DMS79 treated with DMSO at 0.1 percent for 48 hours (cell line): Measurements from ENCODE around the gene MYO19.
"Not testable (repeated sequence)": the region's sequence is repeated elsewhere in the genome, so short reads cannot be mapped to it uniquely, and the experiment has no call there.

ENCODE experiments used
- DNase-seq: peaks from one replicate; lab custom pipeline; 2025; lab: John Stamatoyannopoulos, UW

MYO19 gene

GRCh38 chr17:36533935-36534839, 481 bp downstream of the MYO19 start:
- peak; percentile 77 for DNase-seq

DNA sequence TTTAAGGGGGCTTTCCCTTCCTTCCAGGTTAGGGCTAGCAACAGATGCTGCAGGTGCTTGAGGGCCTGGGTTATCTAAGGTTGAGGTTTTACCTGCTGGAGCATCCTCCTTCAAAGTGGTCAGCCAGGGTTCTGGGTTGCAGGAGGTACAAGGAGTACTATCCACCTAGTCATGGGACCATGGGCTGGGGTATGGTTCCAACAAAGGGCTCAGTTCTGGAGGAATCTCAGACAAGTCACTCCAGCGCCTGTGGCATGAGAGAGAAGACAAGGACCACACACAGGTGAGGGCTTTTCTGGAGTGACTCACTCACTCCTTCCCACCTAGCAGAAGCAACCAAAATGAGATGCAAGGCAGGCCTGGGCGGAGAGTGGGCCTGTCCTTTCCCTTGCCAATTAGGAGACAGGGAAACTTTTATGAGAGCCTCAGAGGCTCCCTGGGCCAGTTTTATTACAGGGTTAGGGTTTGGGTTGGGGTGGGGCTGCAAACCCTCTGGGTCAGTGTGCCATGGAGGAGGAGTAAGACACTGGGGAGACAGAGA, 2.2 kb downstream of the MYO19 start:
- DNase-seq, result no peak

DNA sequence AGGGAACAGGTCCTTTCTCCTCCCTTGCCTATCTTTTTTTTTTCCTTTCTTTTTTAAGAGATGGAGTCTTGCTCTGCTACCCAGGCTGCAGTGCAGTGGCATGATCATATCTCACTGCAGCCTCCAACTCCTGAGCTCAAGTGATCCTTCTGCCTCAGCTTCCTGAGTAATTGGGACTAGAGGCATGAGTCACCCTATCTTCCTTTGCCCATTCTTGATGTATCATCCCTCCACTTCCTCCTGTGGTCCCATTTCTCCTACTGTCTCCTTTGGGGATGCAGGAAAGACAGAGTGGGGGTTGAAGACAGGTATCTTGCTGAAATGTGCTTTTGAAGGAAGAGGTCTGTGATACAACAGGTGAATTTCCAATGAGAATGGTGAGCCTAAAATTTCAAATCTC, 5.5 kb downstream of the MYO19 start:
- DNase-seq, result no peak

DNA sequence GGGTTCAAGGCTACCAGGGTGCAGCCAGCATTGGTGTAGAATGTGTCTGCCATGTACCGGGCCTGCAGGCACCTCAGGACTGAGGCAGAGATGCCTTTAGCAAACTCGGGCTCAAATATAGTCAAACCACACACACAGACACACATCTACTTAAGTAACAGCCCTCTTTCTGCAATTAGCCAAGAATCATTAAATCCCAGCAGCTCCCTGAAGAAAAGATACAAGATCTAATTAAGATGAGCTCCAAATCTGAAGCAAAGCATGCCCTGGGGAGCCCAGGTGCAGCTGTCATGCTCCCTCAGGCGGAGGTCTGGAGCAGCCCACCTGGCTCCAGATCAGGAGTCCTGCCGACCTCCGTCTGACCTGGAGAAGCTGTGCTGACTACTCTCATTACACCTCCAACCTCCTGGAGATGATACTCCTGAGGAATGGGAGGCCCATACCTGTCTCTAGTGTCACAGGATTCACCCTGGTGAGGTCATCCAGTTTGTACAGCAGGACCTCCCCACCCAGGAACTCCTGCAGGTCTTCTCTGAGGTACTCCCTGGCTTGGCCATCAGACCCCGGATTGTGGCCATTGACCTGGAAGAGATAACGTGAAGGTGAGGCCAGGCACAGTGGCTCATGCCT, 6.9 kb downstream of the MYO19 start:
- DNase-seq, result no peak

DNA sequence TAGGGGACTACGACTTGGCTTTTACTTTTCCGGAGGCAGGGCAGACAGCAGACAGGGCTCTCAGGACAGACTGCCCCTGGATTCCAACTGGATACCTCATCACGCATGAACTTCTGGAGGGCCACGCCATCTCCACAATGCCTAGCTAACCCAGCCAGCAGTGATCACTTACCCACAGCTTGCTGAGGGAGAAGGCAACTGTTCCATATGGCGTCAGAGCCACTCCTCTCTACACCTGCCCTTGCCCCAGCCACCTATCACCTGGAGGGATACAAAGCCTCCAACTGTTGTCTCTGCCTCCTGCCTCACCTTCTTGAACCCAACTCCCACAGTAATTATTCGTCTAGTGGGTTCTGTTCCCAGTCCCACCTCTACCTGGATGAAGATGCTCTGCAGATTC, 8.8 kb downstream of the MYO19 start:
- no peak for DNase-seq

GRCh38 chr17:36525113-36525512, 9.6 kb downstream of the MYO19 start:
- no peak for DNase-seq

DNA sequence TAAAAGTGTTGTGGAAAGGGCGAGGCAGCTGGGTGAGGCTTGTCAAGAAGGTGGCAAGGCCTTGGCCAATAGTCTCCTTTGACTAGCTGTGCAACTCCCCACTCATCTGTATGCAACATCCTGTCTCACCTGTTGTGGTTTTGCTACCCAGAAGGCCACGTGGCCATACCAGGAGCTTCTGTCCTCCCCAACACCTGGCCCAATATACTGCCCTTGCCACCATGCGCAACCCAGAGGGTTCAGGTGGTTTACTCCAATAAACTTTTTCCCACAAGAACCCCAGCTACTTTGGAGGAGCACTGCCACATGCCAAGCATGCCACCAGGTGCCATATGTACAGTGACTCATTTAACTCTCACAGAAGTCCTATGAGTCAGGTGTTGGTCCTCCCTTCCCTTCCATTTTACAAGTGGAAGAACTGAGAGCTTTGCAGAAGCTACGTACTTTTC, 10.2 kb downstream of the MYO19 start:
- DNase-seq, result no peak

GRCh38 chr17:36523113-36523512, 11.6 kb downstream of the MYO19 start:
- no peak for DNase-seq

DNA sequence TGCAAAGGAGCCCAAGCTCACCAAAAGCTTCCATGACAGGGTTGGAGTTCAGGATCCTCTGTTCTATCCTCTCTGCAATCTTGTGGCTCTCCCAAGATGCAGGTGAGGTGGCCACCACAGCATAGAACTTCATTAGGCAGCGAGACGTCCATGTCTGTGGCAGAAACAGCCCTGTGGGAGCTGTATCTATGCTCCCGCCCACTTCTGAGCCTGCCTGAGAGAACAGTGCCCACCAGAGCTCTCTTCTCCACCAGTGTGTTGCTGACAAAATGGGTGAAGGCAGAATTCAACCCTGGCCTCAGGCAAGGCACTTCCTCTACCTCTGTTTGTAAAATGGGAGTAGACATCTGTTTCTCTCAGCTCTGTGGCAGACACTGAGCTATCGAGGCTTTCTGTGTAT, 18.8 kb downstream of the MYO19 start:
- no peak for DNase-seq

DNA sequence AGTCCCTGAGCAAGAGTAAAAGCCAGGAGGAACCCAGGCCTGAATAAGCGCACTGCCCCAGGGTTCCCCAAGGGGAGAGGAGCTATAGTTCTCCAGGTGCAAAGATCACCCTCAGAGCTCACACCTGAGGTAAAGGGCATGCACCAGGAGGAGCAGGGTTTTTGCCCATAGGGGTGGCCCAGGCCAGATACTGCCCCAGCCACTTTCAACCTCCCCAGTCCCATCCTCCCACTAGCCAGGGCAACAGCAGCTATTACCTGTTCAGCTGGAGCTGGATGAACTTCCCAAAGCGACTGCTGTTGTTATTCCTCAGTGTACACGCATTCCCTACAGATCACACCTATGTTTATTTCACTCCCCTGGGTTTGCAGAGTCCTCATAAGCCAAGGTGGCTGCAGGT, 19.8 kb downstream of the MYO19 start:
- no peak for DNase-seq

DNA sequence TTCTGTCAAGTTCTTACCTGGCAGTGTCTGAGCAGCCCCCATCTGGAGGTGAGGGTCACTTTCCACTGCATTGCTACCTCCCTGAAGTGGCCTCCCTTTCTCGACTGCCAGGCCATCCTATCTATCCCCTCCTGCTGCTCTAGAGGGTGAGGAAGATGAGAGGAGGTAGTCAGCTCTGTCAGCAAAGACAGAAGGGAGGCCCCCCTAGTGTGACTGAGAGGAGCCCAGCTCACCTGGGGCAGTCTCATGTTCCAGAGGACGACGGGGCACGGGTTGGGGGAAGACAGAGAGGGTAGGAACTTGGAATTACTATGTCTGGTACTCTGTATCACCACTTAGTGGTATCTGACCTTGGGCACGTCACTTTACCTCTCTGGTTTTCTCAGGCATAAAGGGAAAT, 22.0 kb downstream of the MYO19 start:
- no peak for DNase-seq

DNA sequence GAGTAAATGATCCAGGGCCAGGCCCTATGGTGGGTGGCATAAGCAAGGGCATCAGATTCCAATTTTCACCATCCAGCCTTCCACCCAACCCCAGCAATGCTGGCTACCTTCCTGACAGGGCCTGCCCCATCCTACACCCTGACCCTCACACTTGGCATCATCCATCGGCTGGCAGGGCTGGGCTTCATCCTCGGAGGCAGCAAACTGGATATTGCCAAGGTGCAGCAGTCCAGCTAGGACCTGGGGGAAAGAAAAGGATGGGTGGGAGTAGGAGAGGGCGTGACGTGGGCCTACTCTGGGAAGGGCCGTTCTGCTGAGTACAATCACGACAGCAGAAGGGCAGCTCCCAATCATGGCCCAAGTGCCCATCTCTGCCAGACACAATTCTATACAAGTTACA, 23.5 kb downstream of the MYO19 start:
- DNase-seq, result no peak

DNA sequence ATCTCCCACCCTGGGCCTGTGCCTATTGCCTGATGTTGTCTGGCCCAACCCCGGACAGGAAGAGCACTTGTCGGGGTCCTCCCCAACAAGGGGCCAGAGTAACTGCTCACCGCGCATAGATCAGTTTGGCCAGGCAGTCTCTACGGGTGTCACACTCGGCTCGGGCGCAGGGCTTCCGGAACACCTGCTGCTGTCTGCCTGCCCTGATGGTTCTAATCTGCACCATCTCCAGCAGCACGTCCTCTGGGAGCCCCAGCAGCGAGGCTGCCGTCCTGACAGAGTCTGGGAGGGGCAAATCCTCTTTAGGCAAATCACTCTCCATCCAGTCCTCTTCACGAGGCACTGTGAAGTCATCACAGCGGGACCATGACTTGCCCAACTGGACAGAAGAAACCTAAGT, 24.0 kb downstream of the MYO19 start:
- DNase-seq, result no peak

GRCh38 chr17:36509272-36509985, 25.2 kb downstream of the MYO19 start:
- DNase-seq, result no peak

DNA sequence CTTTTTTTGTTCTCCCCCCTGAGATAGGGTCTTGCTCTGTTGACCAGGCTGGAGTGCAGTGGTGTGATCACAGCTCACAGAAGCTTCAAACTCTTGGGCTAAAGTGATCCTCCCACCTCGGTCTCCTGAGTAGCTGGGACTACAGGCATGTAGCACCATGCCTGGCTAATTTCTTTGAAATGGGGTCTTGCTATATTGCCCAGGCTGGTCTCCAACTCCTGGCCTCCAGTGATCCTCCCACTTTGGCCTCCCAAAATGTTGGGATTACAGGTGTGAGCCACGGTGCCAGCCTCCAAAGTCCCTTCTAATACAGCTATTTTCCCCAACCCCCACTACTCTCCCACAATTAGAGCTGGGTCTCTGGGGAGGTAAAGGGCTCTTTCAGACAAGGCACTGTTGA, 26.2 kb downstream of the MYO19 start:
- DNase-seq, result not testable (repeated sequence)

GRCh38 chr17:36507266-36507665, 27.4 kb downstream of the MYO19 start:
- DNase-seq, result no peak

- no peak for DNase-seq
These were observed 27.8 kb downstream of the MYO19 start for GRCh38 chr17:36506831-36507230.

DNA sequence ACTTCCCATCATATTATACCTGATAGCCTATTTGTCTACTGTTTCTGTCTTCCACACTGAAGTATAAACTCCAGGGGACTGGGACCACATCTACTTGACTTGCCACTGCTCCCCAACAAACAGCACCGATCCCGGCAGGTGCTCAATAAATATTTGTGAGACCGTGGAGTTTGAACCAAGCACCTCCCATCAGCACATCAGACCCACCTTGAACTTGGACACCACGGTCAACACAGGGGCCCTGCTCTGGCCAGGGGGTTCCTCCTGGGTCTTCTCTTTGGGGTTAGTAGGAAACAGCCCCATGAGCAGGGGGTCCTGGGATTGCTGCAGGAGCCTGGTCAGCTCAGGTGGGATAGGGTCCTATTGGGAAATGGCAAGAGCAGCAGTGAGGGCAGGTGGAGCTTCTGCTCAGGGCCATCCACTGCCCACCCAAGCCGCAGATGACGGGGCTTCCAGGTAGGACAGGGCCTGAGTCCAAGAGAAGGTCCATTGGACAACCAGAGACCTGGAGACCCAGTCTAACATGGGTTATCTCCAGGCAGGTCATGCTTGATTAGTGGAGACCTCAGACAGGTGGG, 28.3 kb downstream of the MYO19 start:
- DNase-seq, result no peak

DNA sequence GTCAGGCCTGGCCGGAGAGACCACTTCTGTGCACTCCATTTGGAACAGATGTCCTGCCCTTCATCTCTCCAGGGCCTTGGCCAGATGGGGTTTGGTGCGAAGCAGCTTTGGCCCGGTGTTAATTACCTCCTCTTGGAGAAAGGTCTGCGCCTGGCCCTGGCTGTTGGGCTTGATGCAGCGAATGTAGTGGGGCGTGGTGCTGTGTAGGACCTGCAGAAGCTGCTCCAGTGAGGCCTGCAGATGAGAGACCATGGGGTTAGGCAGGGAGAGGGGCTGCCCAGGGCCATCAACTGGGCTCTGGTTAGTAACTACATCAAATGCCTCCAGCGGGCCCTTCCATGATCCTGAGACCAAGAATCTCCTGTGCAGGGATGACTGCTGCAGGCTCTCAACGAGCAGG, 29.5 kb downstream of the MYO19 start:
- DNase-seq, result no peak

GRCh38 chr17:36504156-36504545, 30.5 kb downstream of the MYO19 start:
- no peak for DNase-seq

- DNase-seq, result no peak
These were observed 31.1 kb downstream of the MYO19 start for GRCh38 chr17:36503456-36504155.

DNA sequence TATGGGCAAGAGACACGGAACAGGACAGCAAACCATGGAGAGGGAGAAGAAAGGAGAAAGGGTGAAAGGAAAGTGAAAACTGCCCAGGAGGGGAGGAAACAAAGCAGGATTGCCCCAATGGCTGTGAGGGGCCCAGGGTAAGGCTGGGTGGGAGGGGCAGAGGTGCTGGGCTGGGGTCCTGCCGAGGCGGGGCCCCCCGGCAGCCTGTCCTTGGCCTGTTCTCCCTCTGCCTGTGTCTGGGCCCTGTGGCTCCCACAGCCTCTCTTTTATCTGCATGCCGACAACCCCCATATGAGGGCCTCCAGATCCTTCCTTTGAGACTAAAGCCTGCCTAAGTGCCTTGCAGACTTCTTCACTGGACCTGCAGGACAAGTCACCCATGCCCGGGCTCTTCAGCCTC, 32.7 kb downstream of the MYO19 start:
- no peak for DNase-seq
